HG03103 (cell line): Measurements from ENCODE around the gene AMH.

Source experiments
- ATAC-seq: cut with Tn5 transposase; IDR thresholded peaks from one replicate; pipeline ENCODE4 v1.9.1; 2021; ENCODE audit warnings: low read depth; ENCODE audit not compliant: unreplicated experiment

AMH gene

DNA sequence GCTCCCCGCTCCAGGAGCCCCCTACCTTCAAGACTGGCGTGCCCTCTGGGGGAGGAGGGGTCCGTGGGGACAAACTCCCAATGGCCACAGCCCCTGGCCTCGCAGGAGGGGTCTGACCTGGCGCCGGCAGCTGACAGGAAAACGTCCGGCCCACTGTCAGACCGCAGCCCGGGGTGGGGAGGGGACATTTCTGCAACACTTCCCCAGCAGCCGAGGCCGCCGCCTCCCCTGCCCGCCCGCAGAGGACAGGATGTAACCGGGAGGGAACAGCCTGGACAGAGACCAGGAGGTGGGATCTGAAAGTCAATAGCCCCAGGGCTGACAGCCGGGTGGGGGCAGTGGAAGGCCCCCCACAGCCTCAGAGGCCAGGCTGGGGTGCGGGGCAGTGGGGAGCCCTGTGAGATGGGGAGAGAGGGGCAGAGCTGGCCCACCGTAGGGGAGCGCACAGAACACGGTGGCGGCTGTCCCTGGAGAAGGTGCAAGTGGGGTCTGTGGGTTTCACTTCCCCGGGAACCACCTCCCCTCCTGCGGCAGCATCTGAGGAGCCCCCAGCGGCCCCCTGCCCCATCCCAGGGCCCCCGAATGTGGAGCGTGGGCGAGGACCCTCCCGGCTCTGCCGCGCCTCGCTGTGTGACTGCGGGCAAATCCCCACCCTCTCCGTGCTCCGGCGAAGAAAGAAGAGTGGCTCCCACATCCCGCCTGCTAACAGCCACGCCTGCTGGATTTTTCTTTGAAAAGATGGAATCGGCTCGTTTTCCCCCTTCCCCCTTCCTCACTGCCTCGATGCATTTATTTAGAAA lies 33.1 kb downstream of the AMH start, which contains the start of gene PEAK3:
TSS of gene PEAK3 (minus strand) at position 114 of the 800 bp plus-strand sequence. CDS start 1,244 bp downstream, outside the sequence.
- no peak for ATAC-seq

DNA sequence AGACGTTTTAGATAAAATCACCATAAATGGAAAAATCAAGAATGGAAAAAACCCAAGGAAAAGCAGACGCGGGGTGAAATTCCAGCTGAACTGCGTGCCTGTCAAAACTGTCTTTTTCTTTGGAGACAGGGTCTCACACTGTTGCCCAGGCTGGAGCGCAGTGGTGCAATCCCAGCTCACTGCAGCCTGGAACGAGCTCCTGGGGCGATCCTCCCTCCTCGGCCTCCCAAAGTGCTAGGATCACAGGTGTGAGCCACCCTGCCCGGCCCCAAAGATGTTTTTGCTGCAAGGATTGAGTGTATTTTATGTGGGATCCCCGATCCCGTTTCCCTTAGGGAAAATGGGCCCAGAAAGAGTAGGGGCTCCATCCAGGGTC lies 33.7 kb downstream of the AMH start:
- ATAC-seq, result no peak

DNA sequence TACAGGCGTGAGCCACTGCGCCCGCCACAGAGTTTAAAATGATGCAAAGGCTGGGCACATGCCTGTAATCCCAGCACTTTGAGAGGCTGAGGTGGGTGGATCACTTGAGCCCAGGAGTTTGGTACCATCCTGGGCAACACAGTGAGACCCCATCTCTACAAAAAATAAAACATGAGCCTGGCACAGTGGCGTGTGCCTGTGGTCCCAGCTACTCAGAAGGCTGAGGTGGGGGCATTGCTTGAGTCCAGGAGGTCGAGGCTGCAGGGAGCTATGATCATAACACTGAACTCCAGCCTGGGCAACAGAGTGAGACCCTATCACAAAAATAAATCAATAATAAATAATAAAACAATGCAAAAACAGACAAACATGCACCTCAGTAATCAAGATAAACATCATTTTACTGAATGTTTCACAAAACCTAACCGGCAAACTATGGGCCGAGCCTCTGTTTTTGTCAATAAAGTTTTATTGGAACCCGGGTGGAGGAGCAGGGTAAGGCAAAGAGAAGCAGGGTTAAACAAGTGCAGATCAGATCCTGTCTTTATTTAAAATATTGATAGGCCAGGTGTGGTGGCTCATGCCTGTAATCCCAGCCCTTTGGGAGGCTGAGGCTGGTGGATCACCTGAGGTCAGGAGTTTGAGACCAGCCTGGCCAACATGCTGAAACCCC lies 34.8 kb downstream of the AMH start:
- ATAC-seq, result no peak

DNA sequence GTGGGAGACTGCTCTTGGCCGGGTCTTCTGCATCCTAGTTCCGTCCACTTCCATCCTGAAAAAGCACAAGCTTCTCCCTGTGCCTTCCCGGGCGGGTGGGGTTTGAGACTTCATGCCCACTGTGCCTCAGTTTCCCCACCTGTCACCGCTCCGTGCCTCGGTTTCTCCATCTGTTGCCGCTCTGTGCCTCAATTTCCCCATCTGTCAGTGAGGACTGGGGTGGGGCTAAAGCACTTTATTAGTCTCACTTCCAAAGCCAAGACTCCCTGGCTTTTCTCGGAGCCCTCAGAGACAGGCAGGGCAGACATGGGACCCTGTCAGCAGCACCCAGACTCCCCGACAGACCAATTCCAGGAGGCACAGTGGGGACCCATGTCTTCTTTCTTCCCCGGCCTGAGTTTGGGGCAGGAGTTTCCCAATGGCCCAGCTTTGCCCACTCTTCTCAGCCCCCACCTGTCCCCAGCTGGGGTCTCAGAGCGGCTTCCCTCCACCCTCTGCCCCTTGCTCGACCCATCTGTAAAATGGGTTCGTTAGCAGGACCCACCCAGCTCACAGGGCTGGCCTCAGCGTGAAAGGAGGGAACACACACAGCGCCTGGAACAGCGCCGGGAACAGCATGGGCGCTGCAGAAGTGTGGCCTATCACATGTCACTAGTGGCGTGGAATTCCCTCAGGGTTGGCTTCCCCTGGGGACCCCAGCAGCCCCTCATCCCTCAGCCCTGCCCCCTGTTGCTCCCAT lies 37.4 kb downstream of the AMH start:
- no peak for ATAC-seq

DNA sequence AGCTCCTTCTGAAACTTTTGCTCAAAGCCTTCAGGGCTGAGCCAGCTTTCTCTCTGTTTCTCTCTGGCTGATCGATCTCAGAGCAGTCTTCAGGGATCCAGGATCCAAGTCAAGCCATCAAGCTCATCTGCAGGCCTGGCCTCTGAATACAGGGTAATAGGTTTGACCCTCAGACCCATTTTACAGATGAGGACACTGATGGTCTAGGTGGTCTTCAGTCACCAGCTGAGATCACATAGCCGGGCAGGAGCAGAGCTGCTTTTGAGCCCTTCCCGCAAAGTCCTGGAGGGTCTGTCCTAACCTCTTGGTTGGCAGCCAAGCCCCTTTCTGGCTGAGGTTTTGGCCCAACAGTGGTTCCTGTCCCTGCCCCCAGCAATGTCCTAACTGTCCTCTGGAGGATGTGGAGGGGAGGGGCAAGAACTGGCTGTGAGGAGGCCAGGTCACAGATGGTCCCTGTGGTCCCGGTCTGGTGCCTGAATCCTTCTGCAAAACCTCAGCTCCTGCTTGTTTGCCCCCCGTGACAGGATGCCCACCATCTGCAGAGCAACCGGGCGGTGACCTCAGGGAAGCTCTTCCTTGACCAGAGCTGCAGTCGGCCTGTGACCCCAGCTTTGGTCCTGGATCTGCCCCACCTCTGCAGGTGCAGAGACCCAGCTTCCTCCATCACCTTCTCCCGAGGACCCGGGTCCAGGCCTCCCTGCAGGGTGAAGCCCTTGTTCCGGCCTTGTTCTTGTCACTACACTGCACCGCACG lies 38.6 kb downstream of the AMH start:
- no peak for ATAC-seq

DNA sequence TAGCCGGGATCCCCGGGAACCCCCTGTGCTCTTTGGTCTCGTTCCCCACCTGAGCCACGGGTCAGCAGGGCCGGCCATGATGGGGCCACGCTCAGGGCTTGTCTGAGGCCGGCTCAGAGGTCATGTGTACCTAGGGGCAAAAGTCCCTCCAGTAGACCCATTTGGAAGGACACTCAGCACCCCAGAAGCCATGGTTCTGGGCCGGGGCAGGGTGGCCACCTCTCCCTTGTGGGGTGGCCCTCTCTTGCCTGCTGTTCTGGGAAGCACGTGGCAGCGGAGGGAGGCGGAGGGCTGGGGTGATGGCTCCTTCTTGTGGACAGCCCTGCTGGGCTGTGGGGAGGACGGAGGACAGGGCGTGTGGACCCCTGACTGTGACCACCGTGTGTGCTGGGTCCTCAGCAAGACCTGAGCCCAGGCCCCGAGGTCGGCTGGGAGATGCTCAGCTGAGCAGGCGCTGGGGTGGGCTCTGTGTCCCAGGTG lies 39.3 kb downstream of the AMH start:
- no peak for ATAC-seq

DNA sequence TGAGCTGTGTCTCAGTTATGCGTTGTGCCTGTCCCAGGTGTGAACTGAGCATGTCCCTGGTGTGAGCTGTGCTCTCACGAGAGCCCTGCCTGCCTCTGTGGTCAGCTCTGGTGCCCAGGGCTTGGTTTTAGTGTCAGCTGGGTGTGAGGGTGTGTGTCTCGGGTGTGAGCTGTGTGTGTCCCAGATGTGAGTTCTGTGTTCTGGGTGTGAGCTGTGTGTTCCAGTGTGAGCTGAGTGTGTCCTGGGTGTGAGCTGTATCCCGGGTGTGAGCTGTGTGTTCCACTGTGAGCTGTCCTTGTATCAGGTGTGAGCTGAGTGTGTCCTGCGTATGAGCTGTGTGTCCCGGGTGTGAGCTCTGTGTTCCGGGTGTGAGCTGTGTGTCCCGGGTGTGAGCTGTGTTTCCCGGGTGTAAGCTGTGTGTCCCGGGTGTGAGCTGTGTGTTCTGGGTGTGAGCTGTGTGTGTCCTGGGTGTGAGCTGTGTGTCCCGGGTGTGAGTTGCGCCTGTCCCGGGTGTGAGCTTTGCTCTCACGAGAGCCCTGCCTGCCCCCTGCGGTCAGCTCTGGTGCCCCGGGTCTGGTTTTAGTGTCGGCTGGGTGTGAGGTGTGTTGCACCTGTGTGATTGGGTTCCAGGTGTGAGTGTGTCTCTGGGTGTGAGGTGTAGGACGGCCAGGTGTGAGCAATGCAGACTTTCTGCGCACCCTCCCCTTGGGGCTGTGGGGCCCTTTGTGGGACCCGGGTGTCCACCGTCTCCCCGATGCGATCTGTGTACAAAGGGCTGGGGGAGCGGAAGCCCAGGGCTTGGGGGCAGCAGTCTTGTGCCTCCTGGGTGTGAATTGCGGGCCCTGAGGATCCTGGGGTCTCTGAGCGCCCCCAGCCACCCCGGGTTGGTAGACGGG lies 39.9 kb downstream of the AMH start:
- no peak for ATAC-seq

DNA sequence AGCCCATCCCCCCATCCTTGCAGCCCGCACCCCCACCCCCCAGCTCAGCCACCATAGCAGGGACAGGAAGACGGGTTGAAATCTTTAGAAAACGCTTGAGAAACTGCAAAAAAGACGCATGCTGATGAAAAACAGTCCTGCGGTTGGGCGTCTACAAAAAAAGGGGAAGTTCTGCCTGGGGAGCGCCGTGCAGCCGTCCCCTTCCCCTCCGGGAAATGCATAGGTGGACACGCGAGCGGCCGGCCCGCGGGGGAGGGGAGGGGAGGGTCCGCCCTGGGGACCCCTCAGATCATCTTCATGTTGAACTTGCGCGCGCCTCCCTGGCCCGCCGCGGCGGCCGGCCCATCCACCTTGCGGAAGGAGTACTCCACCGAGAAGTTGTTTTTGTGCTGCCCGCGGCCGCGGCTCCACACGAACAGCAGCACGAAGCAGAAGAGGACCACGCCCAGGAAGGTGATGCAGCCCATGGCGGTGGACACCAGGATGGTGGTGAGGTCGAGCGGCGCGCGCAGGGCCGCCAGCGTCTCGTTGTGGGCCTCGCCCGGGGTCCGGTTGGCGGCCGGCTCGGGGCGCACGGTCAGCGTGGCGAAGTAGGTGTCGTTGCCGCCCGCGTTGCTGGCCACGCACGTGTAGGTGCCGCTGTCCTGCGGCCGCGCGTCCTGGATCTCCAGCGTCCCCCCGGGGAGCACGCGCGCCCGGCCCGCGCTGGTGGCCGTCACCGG lies 40.8 kb downstream of the AMH start:
- no peak for ATAC-seq

DNA sequence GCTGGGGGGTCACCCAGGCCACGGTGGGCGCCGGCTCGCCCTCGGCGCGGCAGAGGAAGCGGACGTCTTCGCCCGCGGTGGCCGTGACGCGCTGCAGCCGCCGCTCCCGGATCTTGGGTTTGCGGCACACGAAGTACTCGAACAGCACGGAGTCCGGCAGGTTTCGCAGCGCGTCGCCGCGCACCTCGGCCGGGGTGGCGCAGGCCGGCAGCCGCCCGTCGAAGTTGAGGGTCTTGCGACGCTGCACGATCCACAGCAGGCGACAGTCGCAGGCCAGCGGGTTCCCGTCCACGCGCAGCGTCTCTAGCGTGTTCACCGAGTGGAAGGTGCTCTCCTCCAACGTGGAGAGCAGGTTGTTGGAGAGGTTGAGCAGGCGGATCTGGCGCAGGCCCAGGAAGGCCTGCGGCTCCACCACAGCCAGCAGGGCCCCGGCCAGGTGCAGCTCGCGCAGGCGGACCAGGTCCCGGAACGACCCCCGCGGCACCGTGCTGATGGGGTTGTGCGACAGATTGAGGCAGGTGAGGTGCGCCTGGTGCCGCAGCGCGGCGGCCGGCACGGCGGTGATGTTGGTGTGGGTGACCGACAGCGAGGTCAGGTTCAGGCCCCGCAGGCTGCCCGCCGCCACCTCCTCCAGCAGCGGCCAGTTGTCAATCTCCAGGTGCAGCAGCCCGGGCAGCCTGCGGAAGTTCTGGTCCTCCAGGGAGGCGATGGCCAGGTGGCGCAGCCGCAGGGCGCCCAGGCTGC lies 41.5 kb downstream of the AMH start:
- no peak for ATAC-seq

DNA sequence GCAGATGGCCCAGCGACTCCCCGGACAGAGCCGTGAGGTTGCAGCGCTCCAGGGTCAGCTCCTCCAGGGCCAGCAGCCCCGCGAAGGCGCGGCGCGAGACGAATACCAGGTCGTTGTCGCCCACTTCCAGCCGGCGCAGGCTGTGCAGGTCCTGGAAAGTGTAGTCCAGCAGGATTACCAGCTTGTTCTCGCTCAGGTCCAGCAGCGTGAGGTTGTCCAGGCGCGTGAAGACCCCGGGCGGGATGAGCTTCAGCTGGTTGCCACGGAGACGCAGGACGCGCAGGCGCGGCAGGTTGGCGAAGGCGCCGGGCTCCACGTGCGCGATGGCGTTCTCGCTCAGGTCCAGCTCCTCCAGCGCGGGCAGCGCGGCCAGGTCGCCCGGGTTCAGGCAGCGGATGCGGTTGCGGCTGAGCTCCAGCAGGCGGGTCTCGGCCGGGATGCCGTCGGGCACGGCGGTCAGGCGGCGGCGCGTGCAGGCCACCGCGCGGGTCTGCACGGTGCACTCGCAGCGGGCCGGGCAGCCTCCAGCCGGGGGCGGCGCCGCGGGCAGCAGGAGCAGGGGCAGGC lies 42.1 kb downstream of the AMH start:
- no peak for ATAC-seq

DNA sequence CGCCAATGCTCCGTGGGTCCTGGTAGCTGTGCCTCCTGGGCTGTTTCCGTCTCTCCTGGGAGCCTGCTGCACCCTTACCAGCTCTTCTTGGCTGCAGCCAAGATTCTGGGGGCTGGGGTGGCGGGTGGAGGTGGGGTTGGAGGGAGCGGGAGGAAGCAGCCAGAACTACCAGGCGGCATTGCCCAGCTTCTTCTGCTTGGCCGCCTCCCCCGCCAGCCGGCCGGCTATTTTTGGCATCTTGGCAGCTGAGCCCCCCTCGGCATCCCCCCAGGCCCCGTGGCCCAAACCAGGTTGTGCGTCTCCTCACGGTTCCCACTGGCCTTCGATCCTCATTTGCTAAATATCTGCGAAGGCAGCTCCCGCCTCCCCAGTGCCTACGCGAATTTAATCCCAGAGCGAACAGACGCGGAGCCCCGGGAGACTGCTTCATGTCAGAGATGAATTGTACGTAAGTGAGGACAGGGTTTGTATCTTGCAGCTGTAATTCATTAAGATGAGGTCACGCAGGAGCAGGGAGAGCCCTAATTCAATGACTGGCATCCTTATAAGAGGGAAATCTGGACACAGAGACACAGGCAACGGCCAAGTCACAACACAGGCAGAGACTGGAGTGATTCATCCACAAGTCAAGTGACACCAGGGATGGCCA lies 45.7 kb downstream of the AMH start:
- ATAC-seq, result no peak

DNA sequence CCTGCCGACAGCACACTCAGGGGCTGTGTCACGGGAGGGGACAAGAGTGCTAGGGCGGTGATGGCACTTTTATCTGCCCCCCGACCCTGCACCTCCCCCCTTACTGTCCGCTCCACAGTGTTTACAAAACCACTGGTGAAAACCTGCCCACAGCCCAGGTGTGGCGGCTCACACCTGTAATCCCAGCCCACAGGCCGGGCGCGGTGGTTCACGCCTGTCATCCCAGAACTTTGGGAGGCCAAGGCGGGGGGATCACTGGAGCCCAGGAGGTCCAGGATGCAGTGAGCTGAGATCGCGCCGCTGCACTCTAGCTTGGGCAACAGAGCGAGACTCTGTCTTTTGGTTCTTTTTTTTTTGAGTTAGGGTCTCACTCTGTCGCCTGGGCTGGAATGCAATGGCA lies 47.0 kb downstream of the AMH start:
- no peak for ATAC-seq

DNA sequence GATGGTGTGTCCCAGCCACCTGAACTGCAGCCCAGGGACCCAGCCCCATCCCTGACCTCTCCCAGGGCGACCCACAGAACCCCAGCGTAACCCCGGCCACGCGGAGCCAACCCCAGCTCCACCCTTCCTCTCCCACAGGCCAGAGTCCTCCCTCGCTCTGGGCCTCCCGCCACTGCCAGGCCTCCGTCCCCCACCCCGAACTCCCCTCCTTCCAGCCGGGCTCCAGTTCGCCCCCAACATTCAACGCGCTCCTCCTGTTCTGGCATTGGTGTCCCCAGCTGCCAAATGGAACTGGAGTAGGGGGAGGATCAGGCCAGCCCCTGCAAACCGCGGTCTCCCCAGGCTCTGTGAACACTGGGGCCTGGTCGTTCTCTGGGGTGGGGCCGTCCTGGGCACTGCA lies 51.4 kb downstream of the AMH start:
- ATAC-seq, result no peak
